HepG2 (cell line): Measurements from ENCODE around the gene KLHL3. TPM values are rescaled to one million over a fixed set of nuclear protein-coding genes. Genes with fewer than 3 reads are reported as not detected.

ENCODE experiments used
- AFF4 ChIP-seq: sonication (generic); formaldehyde crosslinking; IDR thresholded peaks from 2 replicates; pipeline ENCODE4 v1.4.0; 2020; ENCODE audit warnings: missing genetic modification reagents
- ARID4A ChIP-seq: sonication (generic); formaldehyde crosslinking; IDR thresholded peaks from 2 replicates; pipeline ENCODE4 v1.5.0; 2020; ENCODE audit warnings: mild to moderate bottlenecking, missing genetic modification reagents, borderline replicate concordance
- HOXD1 ChIP-seq: sonication (generic); formaldehyde crosslinking; IDR thresholded peaks from 2 replicates; pipeline ENCODE4 v1.5.0; 2020; ENCODE audit warnings: missing genetic modification reagents
- RFX1 ChIP-seq: fragments of 450-650 bp; IDR thresholded peaks from 2 replicates; pipeline ENCODE4 v1.6.1; 2017
- ZNF512B ChIP-seq: sonication (generic); formaldehyde crosslinking; IDR thresholded peaks from 2 replicates; pipeline ENCODE4 v1.5.1; 2020; ENCODE audit warnings: missing genetic modification reagents, mild to moderate bottlenecking, borderline replicate concordance
- ZNF547 ChIP-seq: sonication (generic); formaldehyde crosslinking; IDR thresholded peaks from 2 replicates; pipeline ENCODE4 v1.5.1; 2020; ENCODE audit warnings: mild to moderate bottlenecking, missing genetic modification reagents
- ZNF614 ChIP-seq: IDR thresholded peaks from 2 replicates; pipeline ENCODE4 v1.6.1; 2018; ENCODE audit warnings: missing biosample characterization, missing genetic modification reagents, inconsistent platforms, borderline replicate concordance
- ZNF841 ChIP-seq: sonication (generic); formaldehyde crosslinking; IDR thresholded peaks from 2 replicates; pipeline ENCODE4 v1.8.1; 2023; ENCODE audit warnings: missing genetic modification reagents, borderline replicate concordance
- polyA plus RNA-seq, 8 experiments: library from polyadenylated mRNA; depleted of rRNA in 3 of 8; stranded (reverse) in 7 of 8; unstranded in 1 of 8; fragments of >200 nt; fragmentation: Illumina TruSeq in 4 of 8; extraction: Trizol in 4 of 8; gene quantifications; 2 replicates each; pipeline versions ENCODE4 v1.2.1 to v1.2.3, GENCODE V29; 2011 to 2016; ENCODE audit warnings: low read depth in 4 of 8, missing spikeins in 1 of 8, mixed read lengths in 1 of 8; ENCODE audit not compliant: insufficient read depth in 1 of 8
- total RNA-seq, 5 experiments: library from RNA; depleted of rRNA; stranded (reverse); fragments of >200 nt; fragmentation: Illumina TruSeq; extraction: Trizol; gene quantifications; 2 replicates each; pipeline ENCODE4 v1.2.3, GENCODE V29; 2016; ENCODE audit warnings: low read depth in 1 of 5
- TF ChIP-seq, protein P1 (sequence below): sonication (generic); formaldehyde crosslinking; IDR thresholded peaks from 2 replicates; pipeline ENCODE4 v1.4.0; 2020; ENCODE audit warnings: mild to moderate bottlenecking, missing genetic modification reagents
- TF ChIP-seq, protein P2 (sequence below): sonication (generic); formaldehyde crosslinking; IDR thresholded peaks from 2 replicates; pipeline ENCODE4 v1.4.0; 2020; ENCODE audit warnings: missing genetic modification reagents

KLHL3 gene
- total and polyA plus RNA-seq, 2 of the 13 experiments (the other 11 are each of a cell fraction or from before 2014, with no cell fraction given), result 0.02 to 0.08 TPM

GRCh38 chr5:137603891-137604290, 132.0 kb downstream of the KLHL3 start (continued):
- TF ChIP-seq, protein P1, sequence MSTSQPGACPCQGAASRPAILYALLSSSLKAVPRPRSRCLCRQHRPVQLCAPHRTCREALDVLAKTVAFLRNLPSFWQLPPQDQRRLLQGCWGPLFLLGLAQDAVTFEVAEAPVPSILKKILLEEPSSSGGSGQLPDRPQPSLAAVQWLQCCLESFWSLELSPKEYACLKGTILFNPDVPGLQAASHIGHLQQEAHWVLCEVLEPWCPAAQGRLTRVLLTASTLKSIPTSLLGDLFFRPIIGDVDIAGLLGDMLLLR (CRISPR knock-in tag), result no peak
- TF ChIP-seq ZNF841 (CRISPR knock-in tag) (no peak), HOXD1 (CRISPR knock-in tag) (no peak), ZNF512B (CRISPR knock-in tag) (no peak), ARID4A (CRISPR knock-in tag) (no peak), ZNF547 (CRISPR knock-in tag) (no peak), RFX1 (no peak), AFF4 (CRISPR knock-in tag) (no peak), ZNF614 (CRISPR knock-in tag) (no peak)
- TF ChIP-seq, protein P2, sequence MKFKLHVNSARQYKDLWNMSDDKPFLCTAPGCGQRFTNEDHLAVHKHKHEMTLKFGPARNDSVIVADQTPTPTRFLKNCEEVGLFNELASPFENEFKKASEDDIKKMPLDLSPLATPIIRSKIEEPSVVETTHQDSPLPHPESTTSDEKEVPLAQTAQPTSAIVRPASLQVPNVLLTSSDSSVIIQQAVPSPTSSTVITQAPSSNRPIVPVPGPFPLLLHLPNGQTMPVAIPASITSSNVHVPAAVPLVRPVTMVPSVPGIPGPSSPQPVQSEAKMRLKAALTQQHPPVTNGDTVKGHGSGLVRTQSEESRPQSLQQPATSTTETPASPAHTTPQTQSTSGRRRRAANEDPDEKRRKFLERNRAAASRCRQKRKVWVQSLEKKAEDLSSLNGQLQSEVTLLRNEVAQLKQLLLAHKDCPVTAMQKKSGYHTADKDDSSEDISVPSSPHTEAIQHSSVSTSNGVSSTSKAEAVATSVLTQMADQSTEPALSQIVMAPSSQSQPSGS (CRISPR knock-in tag), result no peak
